ENCODE data around the gene AKAP6. TPM values are rescaled to one million over a fixed set of nuclear protein-coding genes. Genes with fewer than 3 reads are reported as not detected.

The AKAP6 gene, protein sequence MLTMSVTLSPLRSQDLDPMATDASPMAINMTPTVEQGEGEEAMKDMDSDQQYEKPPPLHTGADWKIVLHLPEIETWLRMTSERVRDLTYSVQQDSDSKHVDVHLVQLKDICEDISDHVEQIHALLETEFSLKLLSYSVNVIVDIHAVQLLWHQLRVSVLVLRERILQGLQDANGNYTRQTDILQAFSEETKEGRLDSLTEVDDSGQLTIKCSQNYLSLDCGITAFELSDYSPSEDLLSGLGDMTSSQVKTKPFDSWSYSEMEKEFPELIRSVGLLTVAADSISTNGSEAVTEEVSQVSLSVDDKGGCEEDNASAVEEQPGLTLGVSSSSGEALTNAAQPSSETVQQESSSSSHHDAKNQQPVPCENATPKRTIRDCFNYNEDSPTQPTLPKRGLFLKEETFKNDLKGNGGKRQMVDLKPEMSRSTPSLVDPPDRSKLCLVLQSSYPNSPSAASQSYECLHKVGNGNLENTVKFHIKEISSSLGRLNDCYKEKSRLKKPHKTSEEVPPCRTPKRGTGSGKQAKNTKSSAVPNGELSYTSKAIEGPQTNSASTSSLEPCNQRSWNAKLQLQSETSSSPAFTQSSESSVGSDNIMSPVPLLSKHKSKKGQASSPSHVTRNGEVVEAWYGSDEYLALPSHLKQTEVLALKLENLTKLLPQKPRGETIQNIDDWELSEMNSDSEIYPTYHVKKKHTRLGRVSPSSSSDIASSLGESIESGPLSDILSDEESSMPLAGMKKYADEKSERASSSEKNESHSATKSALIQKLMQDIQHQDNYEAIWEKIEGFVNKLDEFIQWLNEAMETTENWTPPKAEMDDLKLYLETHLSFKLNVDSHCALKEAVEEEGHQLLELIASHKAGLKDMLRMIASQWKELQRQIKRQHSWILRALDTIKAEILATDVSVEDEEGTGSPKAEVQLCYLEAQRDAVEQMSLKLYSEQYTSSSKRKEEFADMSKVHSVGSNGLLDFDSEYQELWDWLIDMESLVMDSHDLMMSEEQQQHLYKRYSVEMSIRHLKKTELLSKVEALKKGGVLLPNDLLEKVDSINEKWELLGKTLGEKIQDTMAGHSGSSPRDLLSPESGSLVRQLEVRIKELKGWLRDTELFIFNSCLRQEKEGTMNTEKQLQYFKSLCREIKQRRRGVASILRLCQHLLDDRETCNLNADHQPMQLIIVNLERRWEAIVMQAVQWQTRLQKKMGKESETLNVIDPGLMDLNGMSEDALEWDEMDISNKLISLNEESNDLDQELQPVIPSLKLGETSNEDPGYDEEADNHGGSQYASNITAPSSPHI (N-terminal part only)
- 0.39 to 0.72 TPM (median 0.45 TPM) in 5 replicates for total RNA-seq (2022; extraction: Qiagen RNA extraction; ENCODE audit: low read depth)

DNA sequence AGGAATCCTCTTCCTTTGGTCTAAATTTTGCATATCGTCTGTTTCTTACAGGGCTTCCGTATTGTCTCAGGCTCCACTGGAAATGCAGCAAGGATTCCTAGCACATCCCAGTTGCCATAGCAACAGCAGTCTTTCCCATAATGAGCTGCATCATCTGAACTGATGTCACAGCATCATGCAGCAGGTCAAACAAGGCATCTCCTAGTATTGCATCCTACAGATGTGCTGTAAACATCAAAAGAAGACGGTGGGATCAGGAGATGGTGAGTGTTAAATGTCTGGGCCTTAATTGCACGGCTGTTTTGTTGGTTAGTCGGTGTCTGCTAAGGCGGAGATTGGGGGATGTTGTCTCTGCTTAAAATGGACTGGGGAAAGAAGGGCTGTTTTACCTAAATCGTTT is at the start of gene AKAP6:
Gene AKAP6, plus strand, starts transcription at position 153 of the 400 bp plus-strand sequence. CDS start 104,196 bp downstream, outside the sequence.

Other genes starting within 250 kb of the AKAP6 start
- not detected in 5 replicates for gene RNU6-7, start 127.3 kb upstream of the AKAP6 start, total RNA-seq (2022; extraction: Qiagen RNA extraction; ENCODE audit: low read depth)
- not detected in 5 replicates for gene RNU6-8, start 126.0 kb upstream of the AKAP6 start, total RNA-seq (2022; extraction: Qiagen RNA extraction; ENCODE audit: low read depth)